HepG2 (cell line): ENCODE results near the gene VPS9D1. TPM values are rescaled to one million over a fixed set of nuclear protein-coding genes. Genes with fewer than 3 reads are reported as not detected.

ENCODE experiments used
- ARHGAP35 ChIP-seq: sonication (generic); formaldehyde crosslinking; IDR thresholded peaks from 2 replicates; pipeline ENCODE4 v1.9.0; 2022; ENCODE audit warnings: mild to moderate bottlenecking, inconsistent platforms, moderate library complexity, missing genetic modification reagents, borderline replicate concordance
- FOXJ3 ChIP-seq: sonication (generic); formaldehyde crosslinking; IDR thresholded peaks from 2 replicates; pipeline ENCODE4 v1.4.0; 2020; ENCODE audit warnings: missing genetic modification reagents, mild to moderate bottlenecking, borderline replicate concordance
- HDAC1 ChIP-seq: sonication (generic); formaldehyde crosslinking; IDR thresholded peaks from 2 replicates; pipeline ENCODE4 v1.5.1; 2020; ENCODE audit warnings: mild to moderate bottlenecking, missing genetic modification reagents
- HINFP ChIP-seq: sonication (generic); formaldehyde crosslinking; IDR thresholded peaks from 2 replicates; pipeline ENCODE4 v1.4.0; 2020; ENCODE audit warnings: low read depth, mild to moderate bottlenecking, missing genetic modification reagents
- KIAA2018 ChIP-seq: sonication (generic); formaldehyde crosslinking; IDR thresholded peaks from 2 replicates; pipeline ENCODE4 v1.5.0; 2020; ENCODE audit warnings: mild to moderate bottlenecking, missing genetic modification reagents, borderline replicate concordance
- MIXL1 ChIP-seq: IDR thresholded peaks from 2 replicates; pipeline ENCODE4 v1.6.1; 2016
- RERE ChIP-seq: IDR thresholded peaks from 2 replicates; pipeline ENCODE4 v1.6.1; 2016; ENCODE audit warnings: low read depth, missing genetic modification reagents, missing compliant biosample characterization
- RORA ChIP-seq: sonication (generic); formaldehyde crosslinking; IDR thresholded peaks from 2 replicates; pipeline ENCODE4 v1.5.0; 2020; ENCODE audit warnings: mild to moderate bottlenecking, missing genetic modification reagents, moderate library complexity
- TOE1 ChIP-seq: sonication (generic); formaldehyde crosslinking; IDR thresholded peaks from 2 replicates; pipeline ENCODE4 v1.4.0; 2020; ENCODE audit warnings: mild to moderate bottlenecking, missing genetic modification reagents
- ZNF225 ChIP-seq: sonication (generic); formaldehyde crosslinking; IDR thresholded peaks from 2 replicates; pipeline ENCODE4 v1.4.0; 2020; ENCODE audit warnings: mild to moderate bottlenecking, missing genetic modification reagents
- ZNF382 ChIP-seq: sonication (generic); formaldehyde crosslinking; IDR thresholded peaks from 2 replicates; pipeline ENCODE4 v1.5.0; 2020; ENCODE audit warnings: missing genetic modification reagents, mild to moderate bottlenecking, borderline replicate concordance
- ZNF501 ChIP-seq: sonication (generic); formaldehyde crosslinking; IDR thresholded peaks from 2 replicates; pipeline ENCODE4 v1.5.1; 2020; ENCODE audit warnings: mild to moderate bottlenecking, moderate library complexity, missing genetic modification reagents
- ZNF562 ChIP-seq: sonication (generic); formaldehyde crosslinking; IDR thresholded peaks from 2 replicates; pipeline ENCODE4 v1.8.0; 2022; ENCODE audit warnings: missing genetic modification reagents, borderline replicate concordance
- polyA plus RNA-seq, 8 experiments: library from polyadenylated mRNA; depleted of rRNA in 3 of 8; stranded (reverse) in 7 of 8; unstranded in 1 of 8; fragments of >200 nt; fragmentation: Illumina TruSeq in 4 of 8; extraction: Trizol in 4 of 8; gene quantifications; 2 replicates each; pipeline versions ENCODE4 v1.2.1 to v1.2.3, GENCODE V29; 2011 to 2016; ENCODE audit warnings: low read depth in 4 of 8, missing spikeins in 1 of 8, mixed read lengths in 1 of 8; ENCODE audit not compliant: insufficient read depth in 1 of 8
- total RNA-seq, 5 experiments: library from RNA; depleted of rRNA; stranded (reverse); fragments of >200 nt; fragmentation: Illumina TruSeq; extraction: Trizol; gene quantifications; 2 replicates each; pipeline ENCODE4 v1.2.3, GENCODE V29; 2016; ENCODE audit warnings: low read depth in 1 of 5

The VPS9D1 gene
- total and polyA plus RNA-seq, 2 of the 13 experiments (the other 11 are each of a cell fraction or from before 2014, with no cell fraction given): 10.1 to 13.2 TPM

GRCh38 chr16:89657442-89658220, 63.1 kb downstream of the VPS9D1 start, which contains the start of the genes CHMP1A and SPATA33 (continued):
- TF ChIP-seq KIAA2018: no peak
- TF ChIP-seq RERE: 0 out of 2 replicates have a peak, but pooled peaks have one; percentile 36
- TF ChIP-seq FOXJ3 (CRISPR knock-in tag): no peak
- TF ChIP-seq ZNF382: no peak
- 0 out of 2 replicates have a peak, but pooled peaks have one; percentile 16 for TF ChIP-seq TOE1 (CRISPR knock-in tag)
- no peak for TF ChIP-seq RORA (CRISPR knock-in tag)
- peak; percentile 97 for TF ChIP-seq HDAC1 (CRISPR knock-in tag)
- peak; percentile 60 for TF ChIP-seq HINFP (CRISPR knock-in tag)
- TF ChIP-seq MIXL1 (CRISPR knock-in tag): peak; percentile 43; the same call in 1 of the 2 replicates
- TF ChIP-seq ZNF501 (CRISPR knock-in tag): peak; percentile 91
- no peak for TF ChIP-seq ZNF225 (CRISPR knock-in tag)
- TF ChIP-seq ZNF562: no peak
- peak; percentile 53; the same call in 1 of the 2 replicates for TF ChIP-seq ARHGAP35 (CRISPR knock-in tag)
